Dedifferentiated amniotic fluid mesenchymal stem cell (primary cell): ENCODE results near the gene PCDH15.
"Not testable (repeated sequence)": the region's sequence is repeated elsewhere in the genome, so short reads cannot be mapped to it uniquely, and the experiment has no call there.

Source experiments
- DNase-seq: peaks from one replicate; pipeline ENCODE4 v3.0.0-alpha.2; 2016; ENCODE audit errors: extremely low spot score

Gene PCDH15

DNA sequence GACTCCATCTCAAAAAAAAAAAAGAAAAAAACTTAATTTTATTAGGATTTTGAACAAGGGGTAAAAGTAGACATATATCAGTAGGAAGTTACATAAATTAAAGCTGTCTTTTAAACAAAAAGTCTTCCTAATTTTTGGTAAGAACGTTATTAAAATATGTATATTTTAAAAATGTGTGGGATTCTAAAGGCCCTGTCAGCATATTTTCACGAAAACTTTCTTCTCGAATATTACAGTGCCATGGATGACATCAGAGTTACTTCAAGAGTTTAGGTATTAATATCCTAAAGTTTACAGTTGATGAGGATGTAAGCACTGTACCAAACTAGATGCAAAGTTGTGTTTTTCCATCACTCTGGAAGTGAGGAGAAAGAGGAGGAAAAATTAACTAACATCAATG lies 820.8 kb downstream of the PCDH15 start:
- no peak for DNase-seq

DNA sequence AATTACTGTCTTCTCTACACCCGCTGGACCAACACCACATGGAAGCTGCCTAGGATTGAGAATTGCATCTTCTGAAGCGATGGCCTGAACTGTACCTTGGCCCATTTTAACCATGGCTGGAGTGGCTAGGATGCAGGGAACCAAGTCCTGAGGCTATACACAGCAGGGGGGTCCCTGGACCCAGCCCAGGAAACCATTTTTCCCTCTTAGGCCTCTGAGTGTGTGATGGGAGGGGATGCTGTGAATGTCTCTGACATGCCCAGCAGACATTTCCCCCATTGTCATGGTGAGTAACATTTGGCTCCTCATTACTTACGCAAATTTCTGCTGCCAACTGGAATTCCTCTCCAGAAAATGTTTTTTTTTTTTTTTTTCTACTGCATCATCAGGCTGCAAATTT lies 822.7 kb downstream of the PCDH15 start:
- DNase-seq: no peak

DNA sequence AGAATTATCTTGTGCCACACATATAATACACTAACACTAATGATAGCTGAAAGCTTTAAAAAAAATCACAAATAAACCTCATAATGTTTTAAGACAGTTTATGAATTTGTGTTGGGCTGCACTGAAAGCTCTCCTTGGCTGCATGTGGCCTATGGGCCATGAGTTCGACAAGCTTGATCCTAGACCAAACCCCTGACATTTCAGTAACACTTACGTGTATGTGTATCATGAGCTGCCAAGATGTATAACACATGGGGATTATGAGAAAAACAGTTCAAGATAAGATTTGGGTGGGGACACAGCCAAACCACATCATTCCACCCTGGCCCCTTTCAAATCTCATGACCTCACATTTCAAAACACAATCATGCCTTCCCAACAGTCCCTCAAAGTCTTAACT lies 823.8 kb downstream of the PCDH15 start:
- DNase-seq: no peak

DNA sequence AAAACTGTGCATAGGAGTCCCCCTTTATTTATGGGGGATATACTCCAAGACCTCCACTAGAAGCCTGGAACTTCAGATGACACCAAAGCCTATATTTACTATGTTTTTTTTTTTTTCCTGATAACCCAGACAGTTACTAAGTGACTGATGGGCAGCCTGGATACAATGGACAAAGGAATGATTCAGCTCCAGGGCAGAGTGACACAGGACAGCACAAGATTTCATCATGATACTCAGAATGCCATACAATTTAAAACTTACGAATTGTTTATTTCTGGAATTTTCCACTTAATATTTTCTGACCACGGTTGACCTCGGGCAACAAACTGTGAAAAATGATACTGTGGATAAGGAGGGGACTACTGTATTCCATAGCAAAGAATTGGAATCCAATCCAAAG lies 843.6 kb downstream of the PCDH15 start:
- DNase-seq: no peak

DNA sequence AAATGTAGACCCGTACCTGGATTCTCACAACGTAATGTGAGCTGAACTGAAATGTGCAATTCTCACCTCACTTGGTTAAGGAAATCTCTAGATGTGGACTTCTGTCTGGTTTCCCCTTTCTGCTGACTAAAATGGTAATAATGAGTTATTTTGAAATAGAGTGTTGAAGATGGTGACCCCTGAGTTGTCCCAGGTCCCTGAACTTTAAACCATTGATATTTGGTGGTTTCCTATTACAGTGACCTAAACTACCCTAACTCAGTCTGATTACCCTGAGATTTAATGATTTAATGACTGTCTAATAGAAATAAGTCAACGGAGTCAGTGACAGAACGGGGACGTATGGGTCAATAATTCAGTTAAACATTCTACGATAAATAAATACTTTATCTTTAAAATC lies 845.9 kb downstream of the PCDH15 start:
- DNase-seq: no peak

DNA sequence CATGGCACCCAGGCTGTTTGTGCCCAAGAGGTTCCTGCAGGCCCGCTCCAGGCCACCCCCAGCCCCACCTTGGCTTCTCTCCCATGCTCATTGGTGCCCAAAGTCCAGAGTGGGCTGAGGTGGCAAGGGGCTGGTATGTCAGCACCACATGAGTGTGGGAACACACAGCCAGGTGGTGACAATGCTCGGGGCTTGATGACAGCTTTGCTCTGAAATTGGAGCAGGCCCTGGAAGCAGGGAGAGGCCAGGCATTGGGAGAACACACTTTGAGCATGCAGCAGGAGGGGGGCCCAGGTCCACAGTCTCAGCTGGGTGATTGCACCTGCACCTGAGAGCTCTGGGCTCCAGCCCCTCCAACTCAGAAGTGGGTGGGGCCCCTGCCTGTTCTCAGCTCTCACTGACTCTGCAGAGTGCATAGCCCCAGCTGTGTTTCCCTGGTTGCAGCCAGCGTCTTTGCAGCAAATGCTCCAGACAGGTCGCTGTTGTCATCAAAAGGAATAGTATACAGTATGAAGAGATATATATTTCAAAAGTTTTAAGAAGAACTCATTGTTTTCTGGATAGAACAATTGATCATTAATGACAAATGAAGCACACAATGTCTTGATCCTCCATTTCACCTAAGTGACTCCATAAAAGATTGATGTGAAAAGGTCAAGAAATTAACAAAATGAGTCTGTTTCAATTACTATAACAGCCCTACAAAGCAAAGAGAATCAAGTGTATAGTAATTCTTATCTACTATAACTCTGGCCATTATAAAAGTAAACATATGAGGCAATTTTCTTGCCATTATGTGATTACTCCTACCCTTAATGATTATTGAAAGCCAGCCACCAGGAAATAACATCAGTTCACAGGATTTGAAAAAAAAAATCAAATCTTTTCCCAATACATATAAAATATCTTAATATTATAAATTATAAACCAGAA lies 848.1 kb downstream of the PCDH15 start:
- DNase-seq: no peak

DNA sequence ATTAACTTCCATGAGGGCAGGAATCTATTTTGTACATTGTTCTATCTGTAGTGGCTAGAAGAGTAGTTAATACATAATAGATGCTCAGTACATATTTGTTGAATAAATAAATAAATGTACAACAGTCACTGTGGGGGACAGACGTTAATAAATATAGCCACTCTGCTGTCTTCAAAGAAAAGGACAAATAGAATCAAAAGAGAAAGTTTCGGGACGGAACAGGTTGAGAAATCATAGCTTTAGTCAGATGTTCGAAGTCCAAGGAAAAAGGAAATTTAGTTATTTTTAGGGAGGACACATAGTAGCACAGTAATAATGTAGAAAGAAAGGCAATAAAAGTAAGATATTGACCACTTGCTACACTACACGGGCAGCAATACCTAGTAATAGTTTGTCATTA lies 861.4 kb downstream of the PCDH15 start:
- DNase-seq: no peak

DNA sequence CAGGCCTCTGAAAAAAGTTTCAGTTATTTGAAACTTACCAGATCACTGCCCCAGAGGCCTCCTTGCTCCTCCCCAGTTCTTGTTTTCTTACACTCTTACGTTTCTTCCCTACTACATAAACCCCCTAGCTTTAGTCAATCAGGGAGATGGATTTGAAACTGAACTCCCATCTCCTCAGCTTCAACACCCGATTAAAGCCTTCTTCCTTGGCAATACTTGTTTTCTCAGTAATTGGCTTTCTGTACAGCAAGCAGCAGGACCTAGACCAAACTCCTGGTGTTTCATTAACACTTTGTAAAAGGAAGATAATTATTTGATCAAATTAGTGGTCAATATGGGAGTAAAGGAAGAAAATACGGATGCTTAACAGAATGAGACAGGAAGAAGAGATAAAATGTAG lies 870.4 kb downstream of the PCDH15 start:
- no peak for DNase-seq

DNA sequence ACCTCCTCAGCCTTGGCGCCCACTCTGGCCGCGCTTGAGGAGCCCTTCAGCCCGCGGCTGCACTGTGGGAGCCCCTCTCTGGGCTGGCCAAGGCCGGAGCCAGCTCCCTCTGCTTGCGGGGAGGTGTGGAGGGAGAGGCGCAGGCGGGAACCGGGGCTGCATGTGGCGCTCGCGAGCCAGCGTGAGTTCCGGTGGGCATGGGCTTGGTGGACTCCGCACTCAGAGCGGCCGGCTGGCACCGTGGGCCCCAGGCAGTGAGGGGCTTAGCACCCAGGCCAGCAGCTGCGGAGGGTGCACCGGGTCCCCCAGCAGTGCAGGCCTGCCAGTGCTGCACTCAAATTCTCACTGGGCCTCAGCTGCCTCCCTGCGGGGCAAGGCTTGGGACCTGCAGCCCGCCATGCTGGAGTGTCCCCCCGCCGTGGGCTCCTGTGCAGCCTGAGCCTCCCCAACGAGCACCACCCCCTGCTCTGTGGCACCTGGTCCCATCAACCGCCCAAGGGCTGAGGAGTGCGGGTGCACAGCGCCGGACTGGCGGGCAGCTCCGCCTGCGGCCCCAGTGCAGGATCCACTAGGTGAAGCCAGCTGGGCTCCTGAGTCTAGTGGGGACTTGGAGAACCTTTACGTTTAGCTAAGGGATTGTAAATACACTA lies 876.9 kb downstream of the PCDH15 start:
- not testable (repeated sequence) for DNase-seq

DNA sequence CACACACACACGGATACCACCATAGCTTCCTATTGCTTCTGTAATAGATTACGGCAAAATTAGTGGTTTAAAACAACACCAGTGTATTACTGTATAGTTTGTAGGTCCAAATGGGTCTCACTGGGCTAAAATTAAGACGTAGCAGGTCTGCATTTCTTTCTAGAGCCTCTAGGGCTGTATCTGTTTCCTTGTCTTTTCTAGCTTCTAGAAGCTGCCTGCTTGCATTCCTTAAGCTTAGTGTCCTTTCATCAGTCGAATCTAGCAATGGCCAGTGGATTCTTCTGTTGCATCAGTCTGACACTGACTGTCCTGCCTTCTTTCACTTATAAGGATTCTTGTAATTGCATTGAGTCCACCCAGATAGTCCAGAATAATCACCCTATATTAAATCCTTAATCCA lies 882.3 kb downstream of the PCDH15 start:
- no peak for DNase-seq

DNA sequence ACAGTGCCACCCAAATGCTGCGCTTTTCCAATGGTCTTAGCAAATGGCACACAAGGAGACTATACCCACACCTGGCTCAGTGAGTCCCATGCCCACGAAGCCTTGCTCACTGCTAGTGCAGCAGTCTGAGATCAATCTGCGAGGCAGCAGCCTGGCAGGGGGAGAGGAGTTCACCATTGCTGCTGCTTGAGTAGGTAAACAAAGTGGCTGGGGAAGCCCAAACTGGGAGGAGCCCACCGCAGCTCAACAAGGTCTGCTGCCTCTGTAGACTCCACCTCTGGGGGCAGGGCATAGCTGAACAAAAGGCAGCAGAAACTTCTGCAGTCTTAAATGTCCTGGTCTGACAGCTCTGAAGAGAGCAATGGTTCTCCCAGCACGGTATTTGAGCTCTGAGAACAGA lies 891.2 kb downstream of the PCDH15 start:
- DNase-seq: no peak

DNA sequence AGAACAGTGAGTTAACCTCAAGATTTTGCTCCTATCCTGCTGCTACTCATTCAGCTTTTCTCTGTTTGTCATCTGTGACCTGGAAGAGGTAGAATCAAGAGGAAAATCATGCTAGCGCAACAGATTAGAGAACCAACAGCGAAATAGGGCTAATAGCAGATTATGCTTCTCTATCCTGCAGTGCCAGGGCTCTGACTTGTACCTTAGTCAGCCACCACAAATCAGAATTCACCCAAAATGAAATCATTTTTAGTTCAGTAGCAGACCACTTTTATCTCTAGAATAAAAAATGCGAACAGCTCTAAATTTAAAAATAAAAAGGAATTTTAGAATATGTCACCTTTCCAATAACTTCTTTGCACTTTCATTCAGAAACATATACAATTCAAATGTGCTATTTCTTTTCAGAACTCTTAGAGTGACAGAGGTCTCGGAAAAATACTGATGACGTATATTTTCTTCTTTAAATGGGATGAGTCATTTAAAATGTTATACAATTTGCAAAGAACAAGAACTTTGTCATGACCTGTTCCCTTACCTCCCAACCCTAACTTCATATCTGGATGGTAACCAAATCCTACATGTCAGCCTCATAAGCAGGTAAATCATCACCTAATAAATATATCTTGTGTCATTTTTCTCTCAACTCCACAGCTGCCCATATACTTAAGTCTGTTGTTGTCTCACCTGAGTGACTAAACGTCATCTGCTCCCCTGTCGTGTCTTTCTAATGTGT lies 896.4 kb downstream of the PCDH15 start:
- DNase-seq: no peak

DNA sequence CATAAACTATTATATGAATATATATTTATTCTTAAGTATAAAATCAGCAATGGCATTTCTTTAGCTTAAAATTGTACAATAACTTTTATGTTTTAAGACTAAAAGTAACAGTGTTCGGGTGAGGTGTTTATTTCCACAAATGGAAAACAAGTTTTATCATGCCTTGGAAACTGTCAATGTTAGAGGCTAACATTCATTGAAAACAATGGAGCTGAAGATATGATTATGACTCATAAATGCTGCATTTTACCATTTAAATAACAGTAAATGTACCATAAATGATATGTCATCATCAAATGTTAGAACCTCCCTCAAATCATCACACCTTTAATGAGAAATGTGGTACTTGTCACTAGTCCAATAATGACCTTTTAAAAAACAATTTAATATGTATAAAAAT lies 897.3 kb downstream of the PCDH15 start:
- DNase-seq: no peak

DNA sequence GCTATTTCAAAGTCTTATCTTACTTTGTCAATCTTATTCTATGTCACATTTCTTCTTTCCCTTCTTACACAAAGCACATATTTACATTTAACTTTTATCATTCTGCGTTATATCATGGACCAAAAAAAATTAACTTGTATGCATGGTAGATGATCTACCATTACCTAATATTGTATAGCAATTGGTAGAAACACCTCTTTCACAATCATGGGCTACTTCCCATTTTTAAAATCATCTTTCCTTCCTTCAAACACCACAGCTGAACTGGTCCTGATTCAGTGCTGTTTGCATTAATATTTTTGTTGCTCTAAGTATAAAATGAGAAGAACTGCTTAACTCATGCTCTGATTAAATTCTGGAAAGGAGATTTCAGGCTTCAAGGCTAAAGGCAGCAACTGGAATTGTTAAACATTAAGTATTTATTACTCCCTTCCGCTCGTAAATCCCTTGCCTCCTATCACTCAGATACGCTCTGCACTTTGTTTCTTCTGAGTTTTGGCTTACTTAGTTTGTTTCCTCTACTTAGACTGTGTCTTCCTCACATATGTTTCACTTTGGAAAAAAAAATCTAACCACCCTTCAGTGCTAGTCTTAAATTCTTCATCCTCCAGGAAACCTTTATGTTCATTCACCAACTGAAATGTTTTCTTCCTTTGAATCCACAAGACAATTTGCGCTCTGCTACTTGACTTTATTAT lies 901.4 kb downstream of the PCDH15 start:
- DNase-seq: no peak

DNA sequence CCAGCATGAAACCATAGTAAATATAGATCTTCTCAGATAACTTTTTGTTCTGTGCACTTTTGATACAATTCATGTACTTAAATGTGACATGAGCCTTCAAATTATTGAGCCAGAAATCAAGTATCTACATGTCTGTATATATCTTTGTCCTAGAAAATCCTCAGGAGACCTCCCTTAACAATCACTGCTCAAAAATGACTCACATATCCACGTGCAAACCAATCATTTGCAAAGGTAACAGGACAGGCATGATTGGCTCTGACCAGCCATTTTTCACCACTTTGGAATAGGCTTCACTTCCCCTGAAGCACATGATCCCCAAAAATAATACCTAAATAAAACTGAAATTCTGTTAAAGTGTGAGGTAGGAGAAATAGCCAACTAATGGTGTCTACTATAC lies 902.5 kb downstream of the PCDH15 start:
- no peak for DNase-seq

DNA sequence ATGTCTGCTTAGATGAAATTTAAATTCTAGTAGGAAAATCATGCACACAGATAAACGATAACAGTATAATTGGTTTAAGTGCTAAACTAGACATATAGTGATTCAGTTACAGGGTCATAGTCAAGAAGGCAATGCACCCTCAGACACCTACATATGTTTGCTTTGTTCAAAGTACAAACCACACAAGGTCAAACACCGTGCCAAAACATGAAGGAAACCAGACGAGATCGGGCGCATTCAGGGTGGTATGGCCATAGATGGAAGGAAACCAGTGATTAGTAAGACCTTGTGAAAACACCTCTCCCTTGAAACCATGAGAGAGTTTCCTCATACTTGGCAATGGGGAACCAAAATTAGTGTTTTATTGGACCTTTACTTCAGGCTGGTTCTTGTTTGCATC lies 906.9 kb downstream of the PCDH15 start:
- DNase-seq: no peak

DNA sequence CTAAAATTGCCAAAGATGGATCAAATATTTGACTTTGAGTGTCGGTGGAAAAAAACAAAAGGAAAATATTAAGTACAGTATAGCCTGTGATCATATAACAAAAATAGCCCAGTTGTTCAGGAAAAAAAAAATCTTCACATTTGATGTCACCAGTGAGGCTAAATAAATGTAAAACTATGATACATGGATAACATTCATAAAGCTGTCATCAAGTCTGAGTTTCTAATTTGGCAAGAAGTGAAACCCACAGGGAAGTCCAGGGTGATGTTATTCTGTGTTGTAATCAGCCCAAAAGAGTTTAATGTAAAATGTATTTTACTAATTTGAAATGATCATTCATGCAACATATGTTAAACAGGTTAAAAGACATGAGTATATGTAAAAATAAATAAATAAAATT lies 908.0 kb downstream of the PCDH15 start:
- no peak for DNase-seq

DNA sequence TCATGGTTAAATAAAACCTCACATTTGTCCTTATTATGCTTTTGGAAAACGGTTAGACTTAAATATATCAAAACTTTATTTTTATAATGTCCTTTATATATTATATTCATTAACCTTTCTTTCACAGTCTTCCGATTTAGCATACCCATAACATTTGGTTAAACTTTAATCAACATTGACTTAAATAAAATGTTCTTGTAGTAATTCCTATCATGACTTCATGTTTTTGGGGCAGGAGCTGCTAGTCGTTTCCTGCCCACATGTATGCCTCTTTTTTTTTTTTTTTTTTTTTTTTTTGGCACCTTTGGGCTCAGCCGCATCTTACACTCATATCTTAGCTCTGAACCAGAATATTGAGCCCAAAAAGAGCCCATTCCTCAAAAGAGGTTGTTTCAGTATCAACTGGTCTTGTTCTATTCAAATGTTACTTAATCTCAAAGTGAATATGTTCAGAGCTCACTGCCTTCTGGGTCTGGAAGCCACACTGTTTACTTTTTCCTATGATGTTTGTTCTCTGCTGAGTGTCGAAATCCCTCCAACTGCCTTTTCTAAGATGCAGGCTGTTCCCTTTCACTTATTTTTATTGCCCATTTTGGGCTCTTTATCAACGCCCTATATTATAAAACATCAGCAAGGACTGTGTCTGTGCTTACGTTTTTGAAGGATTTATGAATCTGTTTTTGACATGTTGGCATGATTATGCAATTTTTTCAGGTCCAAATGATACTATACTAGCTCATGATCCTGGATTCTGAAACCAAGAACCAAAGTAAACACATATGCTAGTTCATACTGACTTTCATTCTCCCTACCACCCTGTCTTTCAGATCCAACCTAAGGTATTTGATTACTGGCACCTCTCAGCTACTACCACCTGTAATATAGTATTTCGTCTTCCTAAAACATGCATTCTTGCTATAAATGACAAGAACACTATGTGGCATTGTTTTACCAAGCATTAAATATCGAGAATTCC lies 914.4 kb downstream of the PCDH15 start:
- no peak for DNase-seq

DNA sequence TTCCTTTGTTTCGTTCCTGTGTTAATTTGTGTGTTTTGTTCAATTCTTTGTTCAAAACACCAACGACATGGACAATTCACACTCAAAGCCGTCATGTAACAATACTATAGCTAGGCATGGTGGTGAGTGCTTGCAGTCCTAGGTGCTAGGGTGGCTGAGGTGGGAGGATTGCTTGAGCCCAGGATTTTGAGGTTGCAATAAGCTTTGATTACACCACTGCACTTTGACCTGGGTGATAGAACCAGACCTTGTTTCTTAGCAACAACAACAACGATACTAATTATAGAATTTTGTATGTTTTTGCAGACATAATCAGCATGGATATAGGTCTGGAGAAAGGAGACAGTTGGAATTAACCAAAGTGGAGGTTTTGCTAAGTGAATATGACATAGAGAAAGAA lies 936.2 kb downstream of the PCDH15 start:
- no peak for DNase-seq

DNA sequence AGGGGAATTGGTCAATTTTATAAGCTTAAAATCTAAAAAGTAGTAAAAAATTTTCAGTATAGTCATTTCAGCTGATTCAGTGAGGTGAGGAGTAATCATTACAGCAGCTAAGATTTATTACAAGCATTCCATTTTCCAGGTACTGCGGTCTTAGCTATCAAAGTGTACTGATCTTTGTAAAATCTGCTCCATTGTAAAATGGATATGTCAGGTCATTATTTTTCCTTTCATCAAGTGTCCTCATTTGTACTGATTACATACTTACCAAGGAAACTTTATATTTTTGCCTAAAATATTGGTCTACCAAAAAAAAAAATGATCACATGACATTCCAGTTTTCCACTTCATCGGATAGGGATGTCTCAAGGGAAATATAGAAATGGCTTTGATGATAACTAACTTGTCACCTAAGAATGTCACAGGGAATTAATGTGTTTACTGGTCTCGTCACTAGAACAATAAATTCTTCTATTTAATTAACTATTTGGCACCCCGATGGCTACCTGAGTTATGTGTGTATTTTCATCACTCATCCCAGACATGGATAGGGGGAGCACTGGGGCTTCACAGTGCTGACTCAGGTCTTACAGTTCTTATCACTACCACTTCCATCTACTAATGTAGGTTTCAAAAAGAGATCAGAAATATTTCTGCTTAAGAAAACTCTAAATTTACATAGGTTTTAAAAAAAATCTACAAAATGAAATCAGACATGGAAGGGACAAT lies 948.4 kb downstream of the PCDH15 start:
- DNase-seq: no peak
